Measurements from ENCODE around the gene ARHGEF35. TPM values are rescaled to one million over a fixed set of nuclear protein-coding genes. Genes with fewer than 3 reads are reported as not detected.

Gene ARHGEF35
- total RNA-seq, 3 donors from 2014 or later, result 4.3 to 31.8 (median 15.4) TPM

GRCh38 chr7:144144426-144144825, 51.2 kb downstream of the ARHGEF35 start:
- Histone ChIP-seq H3K36me3 (no peaks in the 10 kb centered on the region), H3K4me3 (no peak overlapping the region), H3K4me1 (no peaks in the 10 kb centered on the region), H3K27ac (no peak overlapping the region), H3K9me3 (peaks cover 18 to 21% of the 10 kb centered on the region in 2 donors), H3K27me3 (no peaks in the 10 kb centered on the region)
- intact Hi-C loops (cut with DNase I; ENCODE audit: low total_unique reads), result no loop called here
- no peak for DNase-seq (ENCODE audit: low spot score in 2 of 2)
- no peak for TF ChIP-seq CTCF (IDR thresholded peaks at IDR 0.05)
- TF ChIP-seq POLR2A (IDR thresholded peaks at IDR 0.05), result no peak
- no peak for TF ChIP-seq POLR2AphosphoS5 (IDR thresholded peaks at IDR 0.05)

GRCh38 chr7:144142187-144142586, 53.4 kb downstream of the ARHGEF35 start:
- H3K4me1 ChIP-seq, result no peaks in the 10 kb centered on the region
- no peaks in the 10 kb centered on the region for H3K36me3 ChIP-seq
- H3K9me3 ChIP-seq, result peaks cover under 1 to 7% of the 10 kb centered on the region in 2 donors
- H3K27ac ChIP-seq, result no peak overlapping the region
- no peak for DNase-seq (ENCODE audit: low spot score in 2 of 2)
- no peak for TF ChIP-seq POLR2AphosphoS5 (IDR thresholded peaks at IDR 0.05)
- no peak for TF ChIP-seq CTCF (IDR thresholded peaks at IDR 0.05)
- TF ChIP-seq POLR2A (IDR thresholded peaks at IDR 0.05), result no peak
- intact Hi-C loops (cut with DNase I; ENCODE audit: low total_unique reads), result no loop called here
- H3K27me3 ChIP-seq, result no peaks in the 10 kb centered on the region
- no peak overlapping the region for H3K4me3 ChIP-seq

GRCh38 chr7:144137501-144137900, 58.1 kb downstream of the ARHGEF35 start:
- Histone ChIP-seq H3K9me3 (no peaks in the 10 kb centered on the region), H3K4me1 (no peaks in the 10 kb centered on the region), H3K36me3 (no peaks in the 10 kb centered on the region), H3K27me3 (no peaks in the 10 kb centered on the region), H3K4me3 (no peak overlapping the region), H3K27ac (no peak overlapping the region)
- no peak for TF ChIP-seq POLR2A (IDR thresholded peaks at IDR 0.05)
- no peak for TF ChIP-seq CTCF (IDR thresholded peaks at IDR 0.05)
- no peak for TF ChIP-seq POLR2AphosphoS5 (IDR thresholded peaks at IDR 0.05)
- no peak for DNase-seq (ENCODE audit: low spot score in 2 of 2)
- intact Hi-C loops (cut with DNase I; ENCODE audit: low total_unique reads), result no loop called here

Other genes starting within 250 kb of the ARHGEF35 start
- gene OR2F1, start 241.0 kb downstream of the ARHGEF35 start, total RNA-seq, result under 1 TPM in 1 of 3 donors, not detected in 2; 0.15 TPM
- gene OR6B1, start 195.5 kb downstream of the ARHGEF35 start, total RNA-seq, result not detected
- gene OR2A5, start 146.9 kb downstream of the ARHGEF35 start, total RNA-seq, result not detected
- gene OR2A25, start 126.0 kb downstream of the ARHGEF35 start, total RNA-seq, result not detected
- gene OR2A12, start 109.6 kb downstream of the ARHGEF35 start, total RNA-seq, result not detected
- not detected for gene OR2A2, start 86.2 kb downstream of the ARHGEF35 start, total RNA-seq
- not detected for gene OR2A14, start 72.7 kb downstream of the ARHGEF35 start, total RNA-seq
- 10 to 100 TPM in 1 of 3 donors, 1 to 10 TPM in 1, under 1 TPM in 1; 0.80 to 31.5 (median 8.8) TPM for gene CTAGE4, start 12.4 kb downstream of the ARHGEF35 start, total RNA-seq
- gene OR2A42, start 43.8 kb upstream of the ARHGEF35 start, total RNA-seq, result under 1 TPM; under 0.01 to 0.66 (median 0.15) TPM
- gene OR2A7, start 69.0 kb upstream of the ARHGEF35 start, total RNA-seq, result 10 to 100 TPM in 2 of 3 donors, 1 to 10 TPM in 1; 4.2 to 59.0 (median 14.7) TPM
- gene CTAGE8, start 73.5 kb upstream of the ARHGEF35 start, total RNA-seq, result 1 to 10 TPM in 2 of 3 donors, under 1 TPM in 1; 0.48 to 4.3 (median 2.9) TPM
- under 1 TPM; 0.15 to 0.33 (median 0.32) TPM for gene OR2A1, start 116.6 kb upstream of the ARHGEF35 start, total RNA-seq
- 10 to 100 TPM in 2 of 3 donors, 1 to 10 TPM in 1; 5.9 to 71.7 (median 31.8) TPM for gene ARHGEF5, start 159.6 kb upstream of the ARHGEF35 start, total RNA-seq
- gene NOBOX, start 207.9 kb upstream of the ARHGEF35 start, total RNA-seq, result not detected